ACC112 (cell line): ENCODE results near the gene HACD1.

Experiments
- H2AFZ ChIP-seq: fragments of 200-600 bp; sonication (generic); one replicate; pipeline ENCODE4 v1.6.0; 2017; ENCODE audit warnings: antibody characterized with exemption, low read length; ENCODE audit not compliant: unreplicated experiment
- H3K27ac ChIP-seq: fragments of 200-600 bp; sonication (generic); 2 replicates; pipeline ENCODE4 v1.5.1; 2014; ENCODE audit warnings: low read depth, mild to moderate bottlenecking, antibody characterized with exemption, low read length, moderate library complexity
- H3K27me3 ChIP-seq: fragments of 200-600 bp; sonication (generic); 2 replicates; pipeline ENCODE4 v1.6.1; 2014; ENCODE audit warnings: mild to moderate bottlenecking, antibody characterized with exemption, low read length, moderate library complexity, mixed read lengths; ENCODE audit not compliant: insufficient read depth
- H3K36me3 ChIP-seq: fragments of 200-600 bp; sonication (generic); 2 replicates; pipeline ENCODE4 v1.6.1; 2016; ENCODE audit warnings: mild to moderate bottlenecking, antibody characterized with exemption, low read length, moderate library complexity, mixed read lengths; ENCODE audit not compliant: insufficient read depth
- H3K4me1 ChIP-seq: fragments of 200-600 bp; sonication (generic); one replicate; pipeline ENCODE4 v1.6.1; 2016; ENCODE audit warnings: low read length, mixed read lengths; ENCODE audit not compliant: insufficient read depth, unreplicated experiment, control insufficient read depth
- H3K4me3 ChIP-seq: fragments of 200-600 bp; sonication (generic); 2 replicates; pipeline ENCODE4 v1.5.1; 2014; ENCODE audit warnings: mild to moderate bottlenecking, low read depth, low read length
- H3K79me2 ChIP-seq: fragments of 200-600 bp; sonication (generic); one replicate; pipeline ENCODE4 v1.6.0; 2016; ENCODE audit warnings: low read length; ENCODE audit not compliant: control insufficient read depth, unreplicated experiment, insufficient read depth

Gene HACD1

GRCh38 chr10:17617031-17617911 is at the start of gene HACD1:
Gene HACD1, minus strand, starts transcription at chr10:17617374. Its CDS starts 35 bp downstream, at chr10:17617339.
- H3K79me2 ChIP-seq: peaks cover 17% of the 10 kb centered on the region
- peak within 1 kb of the TSS; percentile 96 for H2AFZ ChIP-seq
- H3K36me3 ChIP-seq: 0 out of 2 replicates have a peak, but pooled peaks cover under 1% of the 10 kb centered on the region
- peak within 1 kb of the TSS; percentile 84 for H3K4me3 ChIP-seq
- peaks cover 4% of the 10 kb centered on the region for H3K4me1 ChIP-seq
- H3K27me3 ChIP-seq: no peaks in the 10 kb centered on the region
- H3K27ac ChIP-seq: peak within 1 kb of the TSS; percentile 33

GRCh38 chr10:17665747-17666146 is 48.6 kb upstream of the HACD1 start:
- Histone ChIP-seq H3K79me2 (peaks cover 57% of the 10 kb centered on the region), H3K36me3 (0 out of 2 replicates have a peak, but pooled peaks cover 9% of the 10 kb centered on the region), H3K27ac (peak overlapping the region; percentile 94), H3K27me3 (no peaks in the 10 kb centered on the region), H2AFZ (no peak overlapping the region), H3K4me3 (peak overlapping the region; percentile 41), H3K4me1 (peaks cover 34% of the 10 kb centered on the region)

- peaks cover 34% of the 10 kb centered on the region for H3K4me1 ChIP-seq
- H3K27me3 ChIP-seq: no peaks in the 10 kb centered on the region
- no peak overlapping the region for H3K4me3 ChIP-seq
- H3K36me3 ChIP-seq: 0 out of 2 replicates have a peak, but pooled peaks cover 9% of the 10 kb centered on the region
- H3K79me2 ChIP-seq: peaks cover 59% of the 10 kb centered on the region
- no peak overlapping the region for H3K27ac ChIP-seq
- H2AFZ ChIP-seq: no peak overlapping the region
Measured at GRCh38 chr10:17663450-17663849, 46.3 kb upstream of the HACD1 start.

GRCh38 chr10:17662193-17663138 is 45.3 kb upstream of the HACD1 start:
- Histone ChIP-seq H3K36me3 (peaks cover 9% of the 10 kb centered on the region; the same call in 1 of the 2 replicates), H3K79me2 (peaks cover 59% of the 10 kb centered on the region), H3K4me1 (peaks cover 34% of the 10 kb centered on the region), H3K4me3 (no peak overlapping the region), H3K27ac (no peak overlapping the region), H3K27me3 (no peaks in the 10 kb centered on the region), H2AFZ (no peak overlapping the region)

GRCh38 chr10:17661510-17661909 is 44.3 kb upstream of the HACD1 start:
- no peak overlapping the region for H2AFZ ChIP-seq
- H3K36me3 ChIP-seq: peaks cover 9% of the 10 kb centered on the region; the same call in 1 of the 2 replicates
- H3K4me1 ChIP-seq: peaks cover 34% of the 10 kb centered on the region
- no peak overlapping the region for H3K4me3 ChIP-seq
- H3K27me3 ChIP-seq: no peaks in the 10 kb centered on the region
- peaks cover 59% of the 10 kb centered on the region for H3K79me2 ChIP-seq
- H3K27ac ChIP-seq: peak overlapping the region; percentile 12; the same call in 1 of the 2 replicates

- Histone ChIP-seq H3K27ac (peak overlapping the region; percentile 12; the same call in 1 of the 2 replicates), H3K4me3 (no peak overlapping the region), H3K36me3 (peaks cover 12% of the 10 kb centered on the region; the same call in 1 of the 2 replicates), H3K27me3 (no peaks in the 10 kb centered on the region), H3K4me1 (peaks cover 32% of the 10 kb centered on the region), H3K79me2 (peaks cover 62% of the 10 kb centered on the region), H2AFZ (no peak overlapping the region)
Measured at GRCh38 chr10:17660921-17661320, 43.7 kb upstream of the HACD1 start.

GRCh38 chr10:17659365-17659764 is 42.2 kb upstream of the HACD1 start:
- Histone ChIP-seq H3K27me3 (no peaks in the 10 kb centered on the region), H3K27ac (no peak overlapping the region), H3K79me2 (peaks cover 72% of the 10 kb centered on the region), H3K36me3 (peaks cover 19% of the 10 kb centered on the region), H3K4me3 (no peak overlapping the region), H3K4me1 (peaks cover 28% of the 10 kb centered on the region), H2AFZ (no peak overlapping the region)

GRCh38 chr10:17657103-17657500 is 39.9 kb upstream of the HACD1 start:
- Histone ChIP-seq H3K27me3 (no peaks in the 10 kb centered on the region), H3K4me3 (no peak overlapping the region), H2AFZ (no peak overlapping the region), H3K36me3 (peaks cover 23% of the 10 kb centered on the region), H3K27ac (no peak overlapping the region), H3K79me2 (peaks cover 81% of the 10 kb centered on the region), H3K4me1 (peaks cover 30% of the 10 kb centered on the region)

GRCh38 chr10:17655567-17656146 is 38.5 kb upstream of the HACD1 start:
- H3K27me3 ChIP-seq: no peaks in the 10 kb centered on the region
- H3K36me3 ChIP-seq: peaks cover 21% of the 10 kb centered on the region
- peaks cover 24% of the 10 kb centered on the region for H3K4me1 ChIP-seq
- no peak overlapping the region for H3K4me3 ChIP-seq
- H3K79me2 ChIP-seq: peaks cover 89% of the 10 kb centered on the region
- no peak overlapping the region for H3K27ac ChIP-seq
- no peak overlapping the region for H2AFZ ChIP-seq

- H3K27ac ChIP-seq: no peak overlapping the region
- no peaks in the 10 kb centered on the region for H3K27me3 ChIP-seq
- H3K4me3 ChIP-seq: no peak overlapping the region
- peaks cover 21% of the 10 kb centered on the region for H3K36me3 ChIP-seq
- H3K79me2 ChIP-seq: peaks cover 90% of the 10 kb centered on the region
- H2AFZ ChIP-seq: no peak overlapping the region
- H3K4me1 ChIP-seq: peaks cover 29% of the 10 kb centered on the region
Measured at GRCh38 chr10:17655009-17655408, 37.8 kb upstream of the HACD1 start.
